ENCODE data around the gene AHCTF1. TPM values are rescaled to one million over a fixed set of nuclear protein-coding genes. Genes with fewer than 3 reads are reported as not detected.

The AHCTF1 gene
- total RNA-seq, 3 donors from 2014 or later (not counting 1 experiment from before 2014, with no cell fraction given) = 46.5 to 50.2 (median 47.4) TPM

- no peaks in the 10 kb centered on the region for H3K27me3 ChIP-seq (ENCODE audit: control insufficient read depth, insufficient read depth, low read length)
- TF ChIP-seq, protein P1, sequence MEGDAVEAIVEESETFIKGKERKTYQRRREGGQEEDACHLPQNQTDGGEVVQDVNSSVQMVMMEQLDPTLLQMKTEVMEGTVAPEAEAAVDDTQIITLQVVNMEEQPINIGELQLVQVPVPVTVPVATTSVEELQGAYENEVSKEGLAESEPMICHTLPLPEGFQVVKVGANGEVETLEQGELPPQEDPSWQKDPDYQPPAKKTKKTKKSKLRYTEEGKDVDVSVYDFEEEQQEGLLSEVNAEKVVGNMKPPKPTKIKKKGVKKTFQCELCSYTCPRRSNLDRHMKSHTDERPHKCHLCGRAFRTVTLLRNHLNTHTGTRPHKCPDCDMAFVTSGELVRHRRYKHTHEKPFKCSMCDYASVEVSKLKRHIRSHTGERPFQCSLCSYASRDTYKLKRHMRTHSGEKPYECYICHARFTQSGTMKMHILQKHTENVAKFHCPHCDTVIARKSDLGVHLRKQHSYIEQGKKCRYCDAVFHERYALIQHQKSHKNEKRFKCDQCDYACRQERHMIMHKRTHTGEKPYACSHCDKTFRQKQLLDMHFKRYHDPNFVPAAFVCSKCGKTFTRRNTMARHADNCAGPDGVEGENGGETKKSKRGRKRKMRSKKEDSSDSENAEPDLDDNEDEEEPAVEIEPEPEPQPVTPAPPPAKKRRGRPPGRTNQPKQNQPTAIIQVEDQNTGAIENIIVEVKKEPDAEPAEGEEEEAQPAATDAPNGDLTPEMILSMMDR (IDR thresholded peaks at IDR 0.05) = no peak
- no peak for DNase-seq
- WGBS (ENCODE audit: insufficient coverage) = 92% methylated on average over 25 of the region's 25 CpGs
- no peak overlapping the region for H3K27ac ChIP-seq (ENCODE audit: low read length)
- Mint-ChIP-seq H3K4me1 (peaks cover 6 to 12% of the 10 kb centered on the region in 2 donors), H3K4me3 (no peak overlapping the region), H3K27me3 (ENCODE audit: low read depth in 2 of 2) (peaks cover 0 to 7% of the 10 kb centered on the region in 2 donors), H3K36me3 (no peaks in the 10 kb centered on the region), H3K27ac (no peak overlapping the region), H3K9me3 (no peaks in the 10 kb centered on the region)
- peaks cover 9% of the 10 kb centered on the region for H3K4me1 ChIP-seq (ENCODE audit: control insufficient read depth, insufficient read depth, low read length)
- no peak for ATAC-seq
- no peaks in the 10 kb centered on the region for H3K36me3 ChIP-seq (ENCODE audit: control insufficient read depth, insufficient read depth, low read length)
- intact Hi-C loops (cut with micrococcal nuclease) = no loop called here
- no peak overlapping the region for H3K4me3 ChIP-seq (ENCODE audit: low read length)
- H3K9me3 ChIP-seq (ENCODE audit: control insufficient read depth, insufficient read depth, low read length) = no peaks in the 10 kb centered on the region
These were observed 142.1 kb downstream of the AHCTF1 start for GRCh38 chr1:246789454-246790339.

Other genes with a start within 250 kb of the AHCTF1 start
- 10 to 100 TPM in 1 of 3 donors, 1 to 10 TPM in 2; 5.3 to 24.8 (median 9.2) TPM for gene SCCPDH, start 207.5 kb downstream of the AHCTF1 start, total RNA-seq
- under 1 TPM in 2 of 3 donors, not detected in 1; 0.10 to 0.57 TPM for gene ZNF695, start 76.1 kb upstream of the AHCTF1 start, total RNA-seq
- under 1 TPM; 0.35 to 0.95 (median 0.45) TPM for gene ZNF670, start 146.9 kb upstream of the AHCTF1 start, total RNA-seq
- 10 to 100 TPM; 16.2 to 18.3 (median 17.0) TPM for gene ZNF669, start 172.4 kb upstream of the AHCTF1 start, total RNA-seq
- gene ZNF124, start 240.1 kb upstream of the AHCTF1 start, total RNA-seq = 10 to 100 TPM; 22.0 to 50.6 (median 31.2) TPM